Gastroesophageal sphincter (tissue), 4 donors: ENCODE results near the gene IL1RAPL1. TPM values are rescaled to one million over a fixed set of nuclear protein-coding genes. Genes with fewer than 3 reads are reported as not detected.

Experiments
- ATAC-seq: fragments of 150-250 bp; one replicate; pipeline ENCODE4 v1.9.1; 2016; ENCODE audit warnings: mild to moderate bottlenecking, moderate library complexity
- H3K27ac ChIP-seq, 4 donors: fragments of 200-600 bp; sonication (generic) in 3 of 4; 1 replicate in 3 of 4; 2 replicates in 1 of 4; pipeline ENCODE4 v1.5.1; 2016 to 2019
- H3K27me3 ChIP-seq: fragments of 200-600 bp; sonication (generic); one replicate; pipeline ENCODE4 v1.5.1; 2019
- H3K36me3 ChIP-seq, 2 donors: fragments of 200-600 bp; sonication (generic); one replicate each; pipeline ENCODE4 v1.5.1; 2019; ENCODE audit warnings: control low read depth in 1 of 2
- H3K4me1 ChIP-seq, 3 donors: fragments of 200-600 bp; sonication (generic); 1 replicate in 2 of 3; 2 replicates in 1 of 3; pipeline ENCODE4 v1.5.1; 2016 to 2019; ENCODE audit warnings: control low read depth in 2 of 3
- H3K4me3 ChIP-seq, 2 donors: fragments of 200-600 bp; sonication (generic); one replicate each; pipeline ENCODE4 v1.5.1; 2019; ENCODE audit warnings: mild to moderate bottlenecking in 1 of 2, moderate library complexity in 1 of 2
- H3K9me3 ChIP-seq, 3 donors: fragments of 200-600 bp; sonication (generic); one replicate each; pipeline ENCODE4 v1.5.1; 2017 to 2019; ENCODE audit warnings: control low read depth in 2 of 3
- EP300 ChIP-seq: sonication (generic); formaldehyde crosslinking; IDR thresholded peaks from one replicate; pipeline ENCODE4 v1.6.1; 2017; ENCODE audit warnings: antibody characterized with exemption, mild to moderate bottlenecking
- POLR2A ChIP-seq, 2 donors: fragments of 450-650 bp; IDR thresholded peaks; one replicate each; pipeline ENCODE4 v1.6.1; 2017; ENCODE audit warnings: antibody characterized with exemption in 2 of 2, mild to moderate bottlenecking in 2 of 2, moderate library complexity in 1 of 2
- POLR2AphosphoS5 ChIP-seq: sonication (generic); formaldehyde crosslinking; IDR thresholded peaks from one replicate; pipeline ENCODE4 v1.6.1; 2017; ENCODE audit warnings: antibody characterized with exemption
- WGBS, 2 donors: methylation state at CpG; one replicate each; pipeline ENCODE4 v1.1.5; 2018; ENCODE audit warnings: low coverage in 1 of 2; 5-methylcytosine and 5-hydroxymethylcytosine counted together
- total RNA-seq, 4 donors: library from RNA; depleted of rRNA; stranded (reverse); fragments of >200 nt; gene quantifications; one replicate each; pipeline ENCODE4 v1.1.0, GENCODE V29; 2016
- TF ChIP-seq, protein P1 (sequence below), 4 experiments: fragments of 200-600 bp in 2 of 4; fragments of 450-650 bp in 2 of 4; sonication (generic) in 1 of 4; IDR thresholded peaks; one replicate each; pipeline ENCODE4 v1.5.1; 2017 to 2019; ENCODE audit warnings: antibody characterized with exemption in 4 of 4, mild to moderate bottlenecking in 2 of 4, moderate library complexity in 2 of 4

IL1RAPL1 gene
- total RNA-seq, 4 donors from 2014 or later = 0.27 to 1.6 (median 0.44) TPM

DNA sequence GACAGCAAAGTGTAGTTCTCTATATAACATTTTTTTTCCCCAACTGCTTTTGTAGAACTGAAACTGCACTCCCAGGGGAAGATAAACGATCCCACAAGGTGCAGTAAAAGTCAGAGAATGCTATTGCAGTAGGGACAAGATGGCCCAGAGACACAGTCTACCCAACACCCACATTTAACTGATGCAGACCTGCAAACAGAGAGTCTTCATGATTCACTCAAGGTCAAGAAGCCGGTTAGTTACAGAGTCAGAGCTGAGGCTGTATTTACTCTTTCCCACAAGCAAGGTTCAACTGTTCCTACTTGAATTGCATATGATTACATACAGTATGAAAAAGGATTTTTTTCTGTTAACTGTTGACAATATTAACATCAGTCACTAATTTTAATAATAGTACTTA, 654.6 kb downstream of the IL1RAPL1 start:
- WGBS, 2 donors = 60 to 79% methylated on average over 2 of the region's 2 CpGs
- no peaks in the 10 kb centered on the region for H3K9me3 ChIP-seq
- H3K36me3 ChIP-seq = no peaks in the 10 kb centered on the region
- TF ChIP-seq, protein P1, sequence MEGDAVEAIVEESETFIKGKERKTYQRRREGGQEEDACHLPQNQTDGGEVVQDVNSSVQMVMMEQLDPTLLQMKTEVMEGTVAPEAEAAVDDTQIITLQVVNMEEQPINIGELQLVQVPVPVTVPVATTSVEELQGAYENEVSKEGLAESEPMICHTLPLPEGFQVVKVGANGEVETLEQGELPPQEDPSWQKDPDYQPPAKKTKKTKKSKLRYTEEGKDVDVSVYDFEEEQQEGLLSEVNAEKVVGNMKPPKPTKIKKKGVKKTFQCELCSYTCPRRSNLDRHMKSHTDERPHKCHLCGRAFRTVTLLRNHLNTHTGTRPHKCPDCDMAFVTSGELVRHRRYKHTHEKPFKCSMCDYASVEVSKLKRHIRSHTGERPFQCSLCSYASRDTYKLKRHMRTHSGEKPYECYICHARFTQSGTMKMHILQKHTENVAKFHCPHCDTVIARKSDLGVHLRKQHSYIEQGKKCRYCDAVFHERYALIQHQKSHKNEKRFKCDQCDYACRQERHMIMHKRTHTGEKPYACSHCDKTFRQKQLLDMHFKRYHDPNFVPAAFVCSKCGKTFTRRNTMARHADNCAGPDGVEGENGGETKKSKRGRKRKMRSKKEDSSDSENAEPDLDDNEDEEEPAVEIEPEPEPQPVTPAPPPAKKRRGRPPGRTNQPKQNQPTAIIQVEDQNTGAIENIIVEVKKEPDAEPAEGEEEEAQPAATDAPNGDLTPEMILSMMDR (IDR thresholded peaks at IDR 0.05) = no peak
- no peak for TF ChIP-seq EP300
- no peak for TF ChIP-seq POLR2A (IDR thresholded peaks at IDR 0.05)
- no peak for TF ChIP-seq POLR2AphosphoS5
- no peaks in the 10 kb centered on the region for H3K4me1 ChIP-seq
- no peak for ATAC-seq
- H3K4me3 ChIP-seq = no peak overlapping the region
- H3K27ac ChIP-seq = no peak overlapping the region
- no peaks in the 10 kb centered on the region for H3K27me3 ChIP-seq

DNA sequence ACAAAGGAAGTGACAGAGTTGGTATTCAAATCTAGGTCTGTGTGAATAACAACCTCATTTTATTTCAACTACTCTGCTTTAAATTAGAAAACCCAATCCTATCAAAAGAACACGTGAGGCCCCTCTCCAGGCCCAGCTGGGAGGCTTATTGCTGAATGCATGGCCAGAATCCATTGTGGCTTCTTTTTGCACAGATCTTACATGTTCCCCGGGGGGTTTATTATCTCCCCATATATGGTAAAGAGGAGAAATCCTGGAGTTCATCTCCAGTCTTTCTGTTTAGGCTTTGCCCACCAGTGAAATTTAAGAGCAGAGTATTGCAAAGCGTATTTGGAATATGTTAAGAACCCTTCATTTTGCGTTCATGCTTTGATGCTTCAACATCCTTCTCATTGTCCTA, 655.6 kb downstream of the IL1RAPL1 start:
- TF ChIP-seq, protein P1 (IDR thresholded peaks at IDR 0.05) = no peak
- no peak for TF ChIP-seq EP300
- TF ChIP-seq POLR2A (IDR thresholded peaks at IDR 0.05) = no peak
- no peak for TF ChIP-seq POLR2AphosphoS5
- H3K9me3 ChIP-seq = no peaks in the 10 kb centered on the region

DNA sequence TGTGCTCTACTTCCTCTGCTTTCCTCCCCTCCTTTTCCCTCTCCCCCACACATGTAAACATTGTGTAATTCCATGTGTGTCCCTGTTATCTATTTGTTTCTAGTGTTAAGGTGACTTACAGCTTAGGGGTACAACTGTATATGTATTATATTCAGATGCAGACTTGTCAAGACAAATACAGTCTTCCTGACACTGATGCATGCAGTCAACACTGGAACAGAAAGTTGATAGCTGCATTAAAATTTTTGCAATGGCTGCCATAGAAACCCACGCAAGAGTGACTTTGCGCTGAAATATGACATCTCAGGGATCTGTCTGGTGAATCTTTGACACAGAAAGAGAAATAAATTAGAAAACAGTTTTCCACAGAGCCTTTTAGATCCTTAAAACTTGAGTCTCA, 656.7 kb downstream of the IL1RAPL1 start:
- no peaks in the 10 kb centered on the region for H3K4me1 ChIP-seq
- WGBS, 2 donors = 71 to 94% methylated on average over 1 to 2 of the region's 2 CpGs
- ATAC-seq = no peak
- no peak overlapping the region for H3K27ac ChIP-seq
- no peaks in the 10 kb centered on the region for H3K9me3 ChIP-seq
- no peaks in the 10 kb centered on the region for H3K27me3 ChIP-seq
- TF ChIP-seq POLR2AphosphoS5 (no peak), EP300 (no peak), POLR2A (IDR thresholded peaks at IDR 0.05) (no peak)
- TF ChIP-seq, protein P1 (IDR thresholded peaks at IDR 0.05) = no peak
- H3K36me3 ChIP-seq = no peaks in the 10 kb centered on the region
- no peak overlapping the region for H3K4me3 ChIP-seq

More for the DNA sequence above, 655.6 kb downstream of the IL1RAPL1 start:
- Histone ChIP-seq H3K27me3 (no peaks in the 10 kb centered on the region), H3K4me1 (no peaks in the 10 kb centered on the region), H3K36me3 (no peaks in the 10 kb centered on the region), H3K27ac (no peak overlapping the region), H3K4me3 (no peak overlapping the region)
- no peak for ATAC-seq
- 67 to 94% methylated on average over 4 of the region's 4 CpGs for WGBS, 2 donors

DNA sequence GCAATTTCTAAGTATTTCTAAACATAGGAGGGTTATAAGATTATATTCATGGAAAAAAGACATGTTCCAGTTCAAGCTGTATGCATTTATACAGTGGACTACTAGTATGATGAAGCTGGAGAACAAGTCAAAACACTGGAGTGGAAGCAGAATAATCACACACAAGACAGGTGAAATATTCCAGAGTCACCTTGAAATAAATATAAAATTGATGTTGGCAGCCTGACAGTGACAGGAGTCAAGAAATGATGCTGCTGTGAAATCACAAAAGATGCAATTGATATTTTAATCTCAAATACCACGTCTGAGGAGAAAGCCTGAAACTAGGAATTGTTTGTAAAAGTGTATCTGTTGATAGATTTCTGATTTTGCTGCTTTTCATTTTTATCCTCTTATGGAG, 667.3 kb downstream of the IL1RAPL1 start:
- no peak overlapping the region for H3K4me3 ChIP-seq
- WGBS, 2 donors = 9 to 28% methylated on average over 1 of the region's 1 CpG
- no peaks in the 10 kb centered on the region for H3K4me1 ChIP-seq
- H3K27ac ChIP-seq = no peak overlapping the region
- H3K36me3 ChIP-seq = no peaks in the 10 kb centered on the region
- H3K27me3 ChIP-seq = no peaks in the 10 kb centered on the region
- no peaks in the 10 kb centered on the region for H3K9me3 ChIP-seq
- TF ChIP-seq POLR2A (IDR thresholded peaks at IDR 0.05) (no peak), EP300 (no peak), POLR2AphosphoS5 (no peak)
- TF ChIP-seq, protein P1 (IDR thresholded peaks at IDR 0.05) = no peak
- no peak for ATAC-seq

DNA sequence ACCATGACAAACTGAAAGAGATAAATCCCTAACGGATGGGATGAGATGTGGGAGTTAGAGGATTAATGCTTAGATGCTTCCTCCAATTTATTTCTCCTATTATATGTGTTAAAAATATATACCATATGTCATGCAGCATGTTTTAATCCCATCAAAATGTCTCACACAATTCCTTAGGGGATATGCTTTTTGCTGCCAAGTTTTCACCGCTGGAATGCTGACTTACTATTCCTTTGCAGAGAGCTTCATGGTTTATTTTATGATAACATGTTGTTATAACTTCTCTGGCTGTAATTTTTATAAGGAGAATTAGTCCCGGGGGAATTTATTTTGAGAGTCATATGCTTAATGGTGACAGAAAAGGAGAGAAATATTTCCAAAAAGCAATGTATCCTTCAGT, 670.3 kb downstream of the IL1RAPL1 start:
- H3K27ac ChIP-seq = no peak overlapping the region
- no peaks in the 10 kb centered on the region for H3K36me3 ChIP-seq
- H3K27me3 ChIP-seq = no peaks in the 10 kb centered on the region
- ATAC-seq = no peak
- no peak overlapping the region for H3K4me3 ChIP-seq
- 11 to 19% methylated on average over 3 of the region's 3 CpGs for WGBS, 2 donors
- TF ChIP-seq EP300 = no peak
- no peak for TF ChIP-seq POLR2A (IDR thresholded peaks at IDR 0.05)
- TF ChIP-seq, protein P1 (IDR thresholded peaks at IDR 0.05) = no peak
- H3K9me3 ChIP-seq = no peaks in the 10 kb centered on the region
- no peaks in the 10 kb centered on the region for H3K4me1 ChIP-seq
